A549 (cell line): ENCODE results near the gene CBR1. TPM values are rescaled to one million over a fixed set of nuclear protein-coding genes. Genes with fewer than 3 reads are reported as not detected.

Experiments
- ATAC-seq, 2 experiments: fragments of 200-7000 bp in 1 of 2; fragments of >200 bp in 1 of 2; cut with Nextera tagmentation in 1 of 2; cut with Tn5 transposase in 1 of 2; 3 replicates each; pipeline versions ENCODE4 v1.8.0 to v1.9.1; 2018 to 2020; ENCODE audit warnings: mild to moderate bottlenecking in 1 of 2, moderate library complexity in 1 of 2
- CTCF ChIA-PET: fragments of 300-600 bp; sonication (Branson Sonifier 250); formaldehyde crosslinking; extraction: SDS; loops from one replicate; lab custom pipeline; 2021; ENCODE audit warnings: antibody characterized with exemption, inconsistent platforms; lab: Yijun Ruan, JAX
- POLR2A ChIA-PET: fragments of 350-600 bp; formaldehyde crosslinking; extraction: SDS; loops from one replicate; lab custom pipeline; 2021; ENCODE audit warnings: antibody characterized with exemption, inconsistent platforms; lab: Yijun Ruan, JAX
- DNase-seq, 2 experiments: peaks; one replicate each; pipeline versions ENCODE4 v3.0.0 to v3.0.0-alpha.2; 2011 to 2016; ENCODE audit warnings: low read depth in 1 of 2, low spot score in 1 of 2
- FAIRE-seq: peaks from 2 replicates; lab custom pipeline; 2011; peaks lifted over from hg19 to GRCh38; lab: Jason Lieb, UNC
- H3K27ac ChIP-seq, 2 experiments: fragments of >200 bp; sonication (Bioruptor Twin); formaldehyde crosslinking; 3 replicates each; pipeline ENCODE4 v1.5.1; 2016 to 2017
- H3K4me1 ChIP-seq: fragments of >200 bp; sonication (Bioruptor Twin); formaldehyde crosslinking; 3 replicates; pipeline ENCODE4 v1.6.1; 2016
- H3K4me2 ChIP-seq: fragments of >200 bp; sonication (Bioruptor Twin); formaldehyde crosslinking; 3 replicates; pipeline ENCODE4 v1.6.1; 2016
- H3K4me3 ChIP-seq: fragments of >200 bp; sonication (Bioruptor Twin); formaldehyde crosslinking; 3 replicates; pipeline ENCODE4 v1.5.1; 2016
- H3K9me3 ChIP-seq: fragments of >200 bp; sonication (Bioruptor Twin); formaldehyde crosslinking; 3 replicates; pipeline ENCODE4 v1.6.1; 2016
- ATOH8 ChIP-seq: fragments of 250-450 bp; sonication (Bioruptor Pico); IDR thresholded peaks from 2 replicates; pipeline ENCODE4 v1.5.0; 2020; ENCODE audit warnings: low read depth, mild to moderate bottlenecking, moderate library complexity
- BHLHE40 ChIP-seq: IDR thresholded peaks from 2 replicates; pipeline ENCODE4 v1.6.1; 2012; ENCODE audit warnings: low read depth, low read length, inconsistent platforms
- CBX8 ChIP-seq: fragments of 200-600 bp; sonication (generic); IDR thresholded peaks from 2 replicates; pipeline ENCODE4 v1.6.1; 2016
- CHD4 ChIP-seq: fragments of 200-600 bp; sonication (generic); IDR thresholded peaks from 2 replicates; pipeline ENCODE4 v1.6.1; 2016; ENCODE audit warnings: antibody characterized with exemption, mild to moderate bottlenecking, borderline replicate concordance
- E2F6 ChIP-seq: IDR thresholded peaks from 2 replicates; pipeline ENCODE4 v1.6.1; 2012; ENCODE audit warnings: low read depth, borderline replicate concordance
- EHMT2 ChIP-seq: fragments of 200-600 bp; sonication (generic); IDR thresholded peaks from 2 replicates; pipeline ENCODE4 v1.6.1; 2016; ENCODE audit warnings: antibody characterized with exemption, low read depth, mild to moderate bottlenecking, moderate library complexity
- ELK1 ChIP-seq: fragments of 150-350 bp; IDR thresholded peaks from 2 replicates; pipeline ENCODE4 v1.6.1; 2014; ENCODE audit warnings: low read depth, mild to moderate bottlenecking, low read length
- EP300 ChIP-seq, 2 experiments: fragments of >200 bp; sonication (Bioruptor Twin); formaldehyde crosslinking; IDR thresholded peaks; 2 replicates in 1 of 2; 3 replicates in 1 of 2; pipeline ENCODE4 v1.6.1; 2016 to 2017
- ESRRA ChIP-seq: fragments of 150-350 bp; IDR thresholded peaks from 2 replicates; pipeline ENCODE4 v1.6.1; 2014; ENCODE audit warnings: mild to moderate bottlenecking, low read length, borderline replicate concordance
- FOSL2 ChIP-seq, 2 experiments: fragments of 450-650 bp in 1 of 2; fragments of >200 bp in 1 of 2; sonication (Bioruptor Twin) in 1 of 2; formaldehyde crosslinking; IDR thresholded peaks; 2 replicates each; pipeline versions ENCODE4 v1.5.0 to v1.6.1; 2016 to 2020; ENCODE audit warnings: mild to moderate bottlenecking in 1 of 2, moderate library complexity in 1 of 2
- GATA3 ChIP-seq: IDR thresholded peaks from 2 replicates; pipeline ENCODE4 v1.6.1; 2012; ENCODE audit warnings: borderline replicate concordance
- HDAC2 ChIP-seq: fragments of 200-600 bp; sonication (generic); IDR thresholded peaks from 2 replicates; pipeline ENCODE4 v1.6.1; 2016
- HMGXB4 ChIP-seq: fragments of 250-450 bp; sonication (Bioruptor Pico); IDR thresholded peaks from 2 replicates; pipeline ENCODE4 v1.5.0; 2021; ENCODE audit warnings: mild to moderate bottlenecking, moderate library complexity, borderline replicate concordance
- KDM5A ChIP-seq: fragments of 200-600 bp; sonication (generic); IDR thresholded peaks from 2 replicates; pipeline ENCODE4 v1.6.1; 2016; ENCODE audit warnings: antibody characterized with exemption, mild to moderate bottlenecking
- NFE2L2 ChIP-seq: fragments of 150-350 bp; conservative IDR thresholded peaks from 2 replicates; pipeline ENCODE4 v1.6.1; 2014; ENCODE audit warnings: low read length
- PBX3 ChIP-seq: IDR thresholded peaks from 2 replicates; pipeline ENCODE4 v1.6.1; 2012
- POLR2AphosphoS2 ChIP-seq: conservative IDR thresholded peaks from 2 replicates; pipeline ENCODE4 v1.6.1; 2012; ENCODE audit warnings: low read length, improper control_type of control experiment, inconsistent platforms
- RAD21 ChIP-seq, 2 experiments: fragments of >200 bp in 1 of 2; sonication (Bioruptor Twin) in 1 of 2; formaldehyde crosslinking in 1 of 2; IDR thresholded peaks in 1 of 2; conservative IDR thresholded peaks in 1 of 2; 2 replicates in 1 of 2; 3 replicates in 1 of 2; pipeline ENCODE4 v1.6.1; 2012 to 2018; ENCODE audit warnings: inconsistent platforms in 1 of 2
- SMC3 ChIP-seq: fragments of >200 bp; sonication (Bioruptor Twin); formaldehyde crosslinking; IDR thresholded peaks from 3 replicates; pipeline ENCODE4 v1.6.1; 2018; ENCODE audit warnings: inconsistent platforms
- SREBF2 ChIP-seq: fragments of 450-650 bp; IDR thresholded peaks from 2 replicates; pipeline ENCODE4 v1.6.1; 2014; ENCODE audit warnings: mild to moderate bottlenecking, moderate library complexity
- TFCP2L1 ChIP-seq: fragments of 250-450 bp; sonication (Bioruptor Pico); IDR thresholded peaks from 2 replicates; pipeline ENCODE4 v1.5.0; 2021; ENCODE audit warnings: mild to moderate bottlenecking
- USF2 ChIP-seq: fragments of 450-650 bp; IDR thresholded peaks from 2 replicates; pipeline ENCODE4 v1.6.1; 2014; ENCODE audit warnings: antibody characterized with exemption
- ZC3H11A ChIP-seq: fragments of 450-650 bp; IDR thresholded peaks from 2 replicates; pipeline ENCODE4 v1.6.1; 2014; ENCODE audit warnings: antibody characterized with exemption, mild to moderate bottlenecking
- WGBS: methylation state at CpG from one replicate; pipeline ENCODE4 v1.1.6; 2017; ENCODE audit errors: missing lambda C conversion rate; 5-methylcytosine and 5-hydroxymethylcytosine counted together
- polyA plus RNA-seq, 4 experiments: library from polyadenylated mRNA; depleted of rRNA in 3 of 4; stranded (reverse); fragments of >200 nt; fragmentation: RNase III in 1 of 4; extraction: RNeasy Plus Mini Kit Qiagen cat#74134 plus additional on column Dnase treatment in 1 of 4; gene quantifications; 2 replicates in 3 of 4; 3 replicates in 1 of 4; pipeline ENCODE4 v1.2.3, GENCODE V29; 2011 to 2017

The CBR1 gene
- polyA plus RNA-seq, 2 of the 4 experiments (the other 2 are of a cell fraction) = 165 to 208 TPM

- TF ChIP-seq PBX3 (no peak), HDAC2 (no peak), SMC3 (no peak), BHLHE40 (no peak), CHD4 (no peak), ZC3H11A (no peak), GATA3 (no peak), FOSL2 (IDR thresholded peaks at IDR 0.05) (no peak), FOSL2 (CRISPR knock-in tag; IDR thresholded peaks at IDR 0.05) (no peak)
These were observed 16.7 kb upstream of the CBR1 start (continued) for GRCh38 chr21:36052860-36053714.

- H3K4me2 ChIP-seq = no peak overlapping the region
- POLR2A ChIA-PET = interaction anchor here (0.6 kb wide), 1 partner anchor 783 kb away, joined by 4 read pairs; no protein-coding TSS in a partner anchor
- H3K27ac ChIP-seq = no peak overlapping the region
- H3K4me3 ChIP-seq = no peak overlapping the region
- TF ChIP-seq ESRRA (no peak), SREBF2 (no peak), EHMT2 (no peak), HMGXB4 (CRISPR knock-in tag) (no peak), KDM5A (no peak), ELK1 (no peak), NFE2L2 (no peak), RAD21 (conservative IDR thresholded peaks at IDR 0.05 in 1 of 2, IDR thresholded peaks at IDR 0.05 in 1 of 2) (no peak), FOSL2 (IDR thresholded peaks at IDR 0.05) (no peak), FOSL2 (CRISPR knock-in tag; IDR thresholded peaks at IDR 0.05) (no peak), BHLHE40 (no peak), USF2 (no peak), POLR2AphosphoS2 (no peak), TFCP2L1 (no peak), CBX8 (no peak), EP300 (IDR thresholded peaks at IDR 0.05) (no peak), ZC3H11A (no peak), E2F6 (no peak), ATOH8 (CRISPR knock-in tag) (no peak)
- peaks cover 7% of the 10 kb centered on the region; the same call in 1 of the 3 replicates for H3K4me1 ChIP-seq
- no peak for ATAC-seq
- CTCF ChIA-PET = interaction anchor here (0.5 to 0.9 kb wide), 4 partner anchors 9 to 1268 kb away, joined by 3 to 4 read pairs (median 3); no protein-coding TSS in a partner anchor
- no peak for FAIRE-seq
- no peaks in the 10 kb centered on the region for H3K9me3 ChIP-seq
- whole genome bisulfite sequencing = 96% methylated on average over 3 of the region's 3 CpGs
- DNase-seq = no peak
These were observed 16.1 kb upstream of the CBR1 start for GRCh38 chr21:36053715-36054062.
